Adipose tissue (tissue), 3 donors: ENCODE results near the gene IKBKG. TPM values are rescaled to one million over a fixed set of nuclear protein-coding genes. Genes with fewer than 3 reads are reported as not detected.
A peak's percentile ranks its signal among the peaks of the same experiment; 100 is the strongest.
"Not testable (repeated sequence)": the region's sequence is repeated elsewhere in the genome, so short reads cannot be mapped to it uniquely, and the experiment has no call there.

Source experiments
- H3K27ac ChIP-seq: one replicate; pipeline ENCODE4 v1.5.1; 2013; ENCODE audit warnings: low read depth, low read length
- WGBS, 3 donors: extraction: QIAGEN DNeasy Blood & Tissue Kit; methylation state at CpG; one replicate each; pipeline ENCODE4 v1.1.7; 2013; 5-methylcytosine and 5-hydroxymethylcytosine counted together
- polyA plus RNA-seq, 3 donors: library from polyadenylated mRNA; stranded (reverse); fragments of 200-250 nt; gene quantifications; one replicate each; pipeline ENCODE4 v1.2.3, GENCODE V29; 2013
- donor health status: healthy with polysubstance abuse.
- donor health status: Bipolar disorder and iron deficiency.
- donor health status: healthy.

IKBKG gene
- polyA plus RNA-seq, 3 donors, result 10.6 to 29.0 (median 20.2) TPM

GRCh38 chrX:154517101-154517781 lies 30.2 kb upstream of the IKBKG start:
- 21 to 58% (median 56%) methylated on average over 24 to 25 of the region's 25 CpGs for WGBS, 3 donors

GRCh38 chrX:154519389-154519788 lies 28.0 kb upstream of the IKBKG start:
- WGBS, 3 donors, result 93 to 95% (median 94%) methylated on average over 8 of the region's 8 CpGs
- no peak overlapping the region for H3K27ac ChIP-seq

More at GRCh38 chrX:154517101-154517781, 30.2 kb upstream of the IKBKG start:
- no peak overlapping the region for H3K27ac ChIP-seq

- WGBS, 3 donors, result 78 to 87% (median 79%) methylated on average over 14 of the region's 14 CpGs
- no peak overlapping the region for H3K27ac ChIP-seq
Observed at GRCh38 chrX:154525606-154526490, 21.6 kb upstream of the IKBKG start.

GRCh38 chrX:154526901-154527675 lies 20.3 kb upstream of the IKBKG start:
- 5 to 22% (median 7%) methylated on average over 11 to 15 of the region's 15 CpGs for WGBS, 3 donors
- H3K27ac ChIP-seq, result no peak overlapping the region

- WGBS, 3 donors, result 69 to 86% (median 85%) methylated on average over 5 to 6 of the region's 6 CpGs
Observed at GRCh38 chrX:154529206-154529612, 18.2 kb upstream of the IKBKG start.

GRCh38 chrX:154530286-154530685 lies 17.1 kb upstream of the IKBKG start:
- 66 to 92% (median 74%) methylated on average over 3 to 11 of the region's 11 CpGs for WGBS, 3 donors
- no peak overlapping the region for H3K27ac ChIP-seq

More at GRCh38 chrX:154529206-154529612, 18.2 kb upstream of the IKBKG start:
- no peak overlapping the region for H3K27ac ChIP-seq

- no peak overlapping the region for H3K27ac ChIP-seq
- WGBS, 3 donors, result 69 to 92% (median 80%) methylated on average over 2 to 16 of the region's 16 CpGs
Observed at GRCh38 chrX:154531626-154532025, 15.8 kb upstream of the IKBKG start.

- WGBS, 3 donors, result 92 to 94% (median 94%) methylated on average over 3 to 23 of the region's 23 CpGs
- H3K27ac ChIP-seq, result no peak overlapping the region
Observed at GRCh38 chrX:154532690-154533089, 14.7 kb upstream of the IKBKG start.

- no peak overlapping the region for H3K27ac ChIP-seq
- 25 to 28% (median 28%) methylated on average over 27 to 34 of the region's 34 CpGs for WGBS, 3 donors
Observed at GRCh38 chrX:154534526-154535322, 12.7 kb upstream of the IKBKG start.

GRCh38 chrX:154535892-154536291 lies 11.5 kb upstream of the IKBKG start:
- 83 to 93% (median 83%) methylated on average over 6 to 9 of the region's 9 CpGs for whole genome bisulfite sequencing, 3 donors
- H3K27ac ChIP-seq, result no peak overlapping the region

GRCh38 chrX:154539077-154539476 lies 8.3 kb upstream of the IKBKG start:
- H3K27ac ChIP-seq, result no peak overlapping the region
- WGBS, 3 donors, result 80 to 88% (median 81%) methylated on average over 8 of the region's 8 CpGs

- 72 to 86% (median 84%) methylated on average over 7 of the region's 7 CpGs for WGBS, 3 donors
- not testable (repeated sequence) for H3K27ac ChIP-seq
Observed at GRCh38 chrX:154540365-154540764, 7.1 kb upstream of the IKBKG start.

GRCh38 chrX:154540897-154541535 lies 6.4 kb upstream of the IKBKG start:
- WGBS, 3 donors, result 77 to 88% (median 85%) methylated on average over 19 of the region's 19 CpGs
- H3K27ac ChIP-seq, result no peak overlapping the region

- H3K27ac ChIP-seq, result no peak overlapping the region
- 43 to 82% (median 63%) methylated on average over 5 of the region's 5 CpGs for WGBS, 3 donors
Observed at GRCh38 chrX:154541589-154541895, 5.9 kb upstream of the IKBKG start.

GRCh38 chrX:154541896-154542722 lies 5.3 kb upstream of the IKBKG start:
- peak overlapping the region; percentile 56 for H3K27ac ChIP-seq
- 25 to 65% (median 45%) methylated on average over 10 to 12 of the region's 12 CpGs for WGBS, 3 donors

- WGBS, 3 donors, result 50 to 78% (median 55%) methylated on average over 15 to 20 of the region's 20 CpGs
- no peak overlapping the region for H3K27ac ChIP-seq
Observed at GRCh38 chrX:154542723-154543424, 4.5 kb upstream of the IKBKG start.
